ENCODE results near the gene NHS.

Gene NHS

GRCh38 chrX:17403189-17403691, 28.2 kb downstream of the NHS start:
- Histone ChIP-seq H3F3A (ENCODE audit: control insufficient read depth, insufficient read depth) (no peaks in the 10 kb centered on the region), H3K36me3 (ENCODE audit: control insufficient read depth, low read length) (no peaks in the 10 kb centered on the region), H3K9me3 (ENCODE audit: control insufficient read depth, insufficient read depth, low read length) (no peaks in the 10 kb centered on the region), H3K79me2 (ENCODE audit: control insufficient read depth, low read length) (no peaks in the 10 kb centered on the region), H3K4me3 (ENCODE audit: low read length) (no peak overlapping the region), H3K9me2 (replicated peaks; ENCODE audit: control insufficient read depth, low read length) (no peaks in the 10 kb centered on the region), H3K27me3 (ENCODE audit: control insufficient read depth, low read length) (no peaks in the 10 kb centered on the region), H3K4me1 (ENCODE audit: control insufficient read depth, low read length) (no peaks in the 10 kb centered on the region), H3K27ac (ENCODE audit: low read depth, low read length) (no peak overlapping the region), H3K4me2 (ENCODE audit: low read length) (no peak overlapping the region), H4K20me1 (ENCODE audit: control insufficient read depth, insufficient read depth, low read depth, low read length) (no peaks in the 10 kb centered on the region)
- no peak for TF ChIP-seq EZH2phosphoT487 (IDR thresholded peaks at IDR 0.05; ENCODE audit: borderline replicate concordance, low read length)
- TF ChIP-seq CTCF (IDR thresholded peaks at IDR 0.05; ENCODE audit: low read depth, low read length, poor library complexity, severe bottlenecking), result no peak

- no peak overlapping the region for H3K4me3 ChIP-seq (ENCODE audit: low read length)
- no peaks in the 10 kb centered on the region for H3K36me3 ChIP-seq (ENCODE audit: control insufficient read depth, low read length)
- no peaks in the 10 kb centered on the region for H3K79me2 ChIP-seq (ENCODE audit: control insufficient read depth, low read length)
- H3K9me2 ChIP-seq (replicated peaks; ENCODE audit: control insufficient read depth, low read length), result no peaks in the 10 kb centered on the region
- H3K27ac ChIP-seq (ENCODE audit: low read depth, low read length), result no peak overlapping the region
- no peak overlapping the region for H3K4me2 ChIP-seq (ENCODE audit: low read length)
- TF ChIP-seq CTCF (IDR thresholded peaks at IDR 0.05; ENCODE audit: low read depth, low read length, poor library complexity, severe bottlenecking) (no peak), EZH2phosphoT487 (IDR thresholded peaks at IDR 0.05; ENCODE audit: borderline replicate concordance, low read length) (no peak)
- H3F3A ChIP-seq (ENCODE audit: control insufficient read depth, insufficient read depth), result no peaks in the 10 kb centered on the region
- no peaks in the 10 kb centered on the region for H3K4me1 ChIP-seq (ENCODE audit: control insufficient read depth, low read length)
- no peaks in the 10 kb centered on the region for H3K27me3 ChIP-seq (ENCODE audit: control insufficient read depth, low read length)
- no peaks in the 10 kb centered on the region for H4K20me1 ChIP-seq (ENCODE audit: control insufficient read depth, insufficient read depth, low read depth, low read length)
- no peaks in the 10 kb centered on the region for H3K9me3 ChIP-seq (ENCODE audit: control insufficient read depth, insufficient read depth, low read length)
Measured at GRCh38 chrX:17403972-17404371, 29.0 kb downstream of the NHS start.

DNA sequence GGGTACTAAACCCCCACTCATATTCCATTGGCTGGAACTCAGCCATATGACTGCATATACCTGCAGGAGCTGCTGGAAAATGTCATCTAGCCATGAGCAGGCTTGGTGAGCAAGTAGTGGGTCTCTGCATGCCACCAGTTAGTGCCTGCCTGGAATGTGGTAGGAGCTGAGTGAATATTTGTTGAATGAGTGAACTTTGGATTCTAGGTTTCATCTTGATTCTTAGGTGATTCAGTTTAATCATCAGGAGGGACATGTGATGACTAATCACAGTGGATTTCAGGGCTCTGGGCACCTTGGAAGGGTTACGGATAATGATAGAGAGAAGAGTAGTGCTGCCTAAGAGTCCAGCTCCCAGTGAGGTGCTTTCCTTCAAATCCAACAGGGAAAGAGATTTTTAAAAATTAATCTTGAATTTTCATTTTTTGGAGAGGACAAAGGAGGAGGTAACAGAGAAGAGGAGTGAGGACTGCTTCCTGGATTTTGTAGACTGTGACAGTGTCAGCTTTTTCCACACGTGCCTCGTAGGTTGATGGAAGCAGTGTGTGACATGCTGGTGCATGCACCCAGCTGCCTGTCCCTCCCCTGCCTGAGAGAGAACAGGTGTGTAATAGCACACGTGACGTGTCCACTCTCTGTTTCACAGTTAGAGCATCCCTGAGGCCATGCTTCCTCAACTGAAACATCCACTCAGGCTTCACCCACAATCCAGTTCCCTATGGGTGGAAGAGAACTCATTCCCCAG, 30.4 kb downstream of the NHS start:
- Histone ChIP-seq H3K9me3 (ENCODE audit: control insufficient read depth, insufficient read depth, low read length) (no peaks in the 10 kb centered on the region), H3K9me2 (replicated peaks; ENCODE audit: control insufficient read depth, low read length) (no peaks in the 10 kb centered on the region), H3K27ac (ENCODE audit: low read depth, low read length) (no peak overlapping the region), H3K4me1 (ENCODE audit: control insufficient read depth, low read length) (no peaks in the 10 kb centered on the region), H3K4me2 (ENCODE audit: low read length) (no peak overlapping the region), H3K4me3 (ENCODE audit: low read length) (no peak overlapping the region), H3K79me2 (ENCODE audit: control insufficient read depth, low read length) (no peaks in the 10 kb centered on the region), H3F3A (ENCODE audit: control insufficient read depth, insufficient read depth) (no peaks in the 10 kb centered on the region), H3K27me3 (ENCODE audit: control insufficient read depth, low read length) (no peaks in the 10 kb centered on the region), H4K20me1 (ENCODE audit: control insufficient read depth, insufficient read depth, low read depth, low read length) (no peaks in the 10 kb centered on the region), H3K36me3 (ENCODE audit: control insufficient read depth, low read length) (no peaks in the 10 kb centered on the region)
- no peak for TF ChIP-seq EZH2phosphoT487 (IDR thresholded peaks at IDR 0.05; ENCODE audit: borderline replicate concordance, low read length)
- TF ChIP-seq CTCF (IDR thresholded peaks at IDR 0.05; ENCODE audit: low read depth, low read length, poor library complexity, severe bottlenecking), result no peak

All from DOHH2 (cell line).